Suprapubic skin (tissue), 3 donors: ENCODE results near the gene DUOX2.

Experiments
- CTCF ChIP-seq, 2 donors: fragments of 200-600 bp in 1 of 2; fragments of 450-650 bp in 1 of 2; sonication (generic) in 1 of 2; IDR thresholded peaks; one replicate each; pipeline ENCODE4 v1.5.1; 2016 to 2019; ENCODE audit warnings: antibody characterized with exemption in 2 of 2, mild to moderate bottlenecking in 1 of 2, moderate library complexity in 1 of 2
- POLR2A ChIP-seq, 2 donors: fragments of 450-650 bp; IDR thresholded peaks; one replicate each; pipeline ENCODE4 v1.6.1; 2017; ENCODE audit warnings: antibody characterized with exemption in 2 of 2, mild to moderate bottlenecking in 2 of 2, moderate library complexity in 2 of 2

GRCh38 chr15:45116006-45116481, 2.1 kb upstream of the DUOX2 start:
- no peak for TF ChIP-seq CTCF (IDR thresholded peaks at IDR 0.05)
- TF ChIP-seq POLR2A (IDR thresholded peaks at IDR 0.05), result no peak
